ENCODE results near the gene MEN1.

The MEN1 gene

GRCh38 chr11:64762674-64763525 lies 47.5 kb downstream of the MEN1 start:
- DNase-seq (ENCODE audit: low spot score), result peak; percentile 58

- no peak for DNase-seq (ENCODE audit: low spot score)
Measured at GRCh38 chr11:64762277-64762673, 48.1 kb downstream of the MEN1 start.

- no peak for DNase-seq (ENCODE audit: low spot score)
Measured at GRCh38 chr11:64760759-64761420, 49.5 kb downstream of the MEN1 start.

GRCh38 chr11:64759722-64760719 lies 50.3 kb downstream of the MEN1 start, which contains the start of gene PYGM:
Gene PYGM (minus strand): TSS chr11:64759974. CDS start chr11:64759898, 76 bp downstream.
- no peak for DNase-seq (ENCODE audit: low spot score)

- no peak for DNase-seq (ENCODE audit: low spot score)
Measured at GRCh38 chr11:64759131-64759721, 51.1 kb downstream of the MEN1 start.

- no peak for DNase-seq (ENCODE audit: low spot score)
Measured at GRCh38 chr11:64758330-64759079, 51.8 kb downstream of the MEN1 start.

- no peak for DNase-seq (ENCODE audit: low spot score)
Measured at GRCh38 chr11:64757549-64758329, 52.6 kb downstream of the MEN1 start.

- no peak for DNase-seq (ENCODE audit: low spot score)
Measured at GRCh38 chr11:64755681-64756361, 54.5 kb downstream of the MEN1 start.

- no peak for DNase-seq (ENCODE audit: low spot score)
Measured at GRCh38 chr11:64754919-64755662, 55.3 kb downstream of the MEN1 start.

GRCh38 chr11:64754124-64754918 lies 56.0 kb downstream of the MEN1 start:
- DNase-seq (ENCODE audit: low spot score), result no peak

Measured in NAMALWA (cell line).